CD4-positive, alpha-beta T cell (primary cell): Measurements from ENCODE around the gene MS4A15. TPM values are rescaled to one million over a fixed set of nuclear protein-coding genes. Genes with fewer than 3 reads are reported as not detected.
"Not testable (repeated sequence)": the region's sequence is repeated elsewhere in the genome, so short reads cannot be mapped to it uniquely, and the experiment has no call there.

Experiments
- ATAC-seq: fragments of 200-7000 bp; cut with Tn5 transposase; one replicate; pipeline ENCODE4 v1.10.0; 2022; ENCODE audit warnings: mild to moderate bottlenecking; ENCODE audit not compliant: poor library complexity
- CTCF ChIA-PET: fragments of 350-600 bp; sonication (Branson Sonifier 250); formaldehyde crosslinking; loops from one replicate; lab custom pipeline; 2021; ENCODE audit warnings: antibody characterized with exemption, inconsistent platforms; lab: Charles Lee
- POLR2A ChIA-PET: fragments of 350-600 bp; sonication (Branson Sonifier 250); formaldehyde crosslinking; loops from one replicate; lab custom pipeline; 2021; ENCODE audit warnings: antibody characterized with exemption, inconsistent platforms; lab: Charles Lee
- DNase-seq, 14 experiments: peaks; one replicate each; pipeline ENCODE4 v3.0.0-alpha.2; 2013 to 2020; ENCODE audit warnings: mixed read lengths in 2 of 14
- H3K27ac ChIP-seq, 2 donors: one replicate each; pipeline versions ENCODE4 v1.5.1 to v1.7.0; 2013; ENCODE audit warnings: low read length in 2 of 2, low read depth in 1 of 2, mild to moderate bottlenecking in 1 of 2
- H3K27me3 ChIP-seq, 2 experiments: 1 replicate in 1 of 2; 2 replicates in 1 of 2; pipeline versions ENCODE4 v1.6.1 to v1.7.0; 2013; ENCODE audit warnings: low read length in 2 of 2, control low read depth in 1 of 2, mild to moderate bottlenecking in 1 of 2, moderate library complexity in 1 of 2; ENCODE audit not compliant: insufficient read depth in 2 of 2, control insufficient read depth in 1 of 2
- H3K36me3 ChIP-seq: one replicate; pipeline ENCODE4 v1.6.1; 2013; ENCODE audit warnings: low read length, control low read depth; ENCODE audit not compliant: insufficient read depth
- H3K4me1 ChIP-seq: one replicate; pipeline ENCODE4 v1.6.1; 2013; ENCODE audit warnings: low read length, control low read depth; ENCODE audit not compliant: insufficient read depth
- H3K4me3 ChIP-seq: one replicate; pipeline ENCODE4 v1.5.1; 2013; ENCODE audit warnings: mild to moderate bottlenecking, low read length, moderate library complexity
- H3K9me3 ChIP-seq, 2 experiments: 1 replicate in 1 of 2; 2 replicates in 1 of 2; pipeline versions ENCODE4 v1.6.1 to v1.7.0; 2013; ENCODE audit warnings: low read length in 2 of 2, mild to moderate bottlenecking in 2 of 2, control low read depth in 1 of 2, moderate library complexity in 1 of 2; ENCODE audit not compliant: control insufficient read depth in 1 of 2, insufficient read depth in 1 of 2
- H3K27ac Mint-ChIP-seq: one replicate; pipeline ENCODE4 v1.8.0; 2020; ENCODE audit warnings: mixed read lengths
- H3K27me3 Mint-ChIP-seq: one replicate; pipeline ENCODE4 v1.8.0; 2021; ENCODE audit warnings: mixed read lengths
- H3K36me3 Mint-ChIP-seq: one replicate; pipeline ENCODE4 v1.8.0; 2021; ENCODE audit warnings: low read depth, mixed read lengths
- H3K4me1 Mint-ChIP-seq: one replicate; pipeline ENCODE4 v1.8.0; 2021; ENCODE audit warnings: low read depth, mixed read lengths
- H3K4me3 Mint-ChIP-seq: one replicate; pipeline ENCODE4 v1.8.0; 2020; ENCODE audit warnings: mild to moderate bottlenecking, mixed read lengths
- H3K9me3 Mint-ChIP-seq: one replicate; pipeline ENCODE4 v1.8.0; 2020; ENCODE audit warnings: mixed read lengths
- intact Hi-C, 2 experiments: fragments of 100-400 bp; cut with DNase I in 1 of 2; cut with micrococcal nuclease in 1 of 2; formaldehyde crosslinking; loops; one replicate each; pipeline versions ENCODE4 v1.15.1 to v1.9.0; 2023 to 2025; cut with DNase I, micrococcal nuclease
- total RNA-seq, 174 experiments: library from RNA in 2 of 174; stranded (reverse) in 2 of 174; gene quantifications; one replicate each; pipeline ENCODE4 v1.2.3 and lab custom pipeline; 2021 to 2026
- TF ChIP-seq, protein P1 (sequence below): fragments of 200-600 bp; IDR thresholded peaks from one replicate; pipeline ENCODE4 v1.8.0; 2022; ENCODE audit warnings: antibody characterized with exemption, mild to moderate bottlenecking

Gene MS4A15
- total RNA-seq, 2 experiments from 2014 or later: not detected

DNA sequence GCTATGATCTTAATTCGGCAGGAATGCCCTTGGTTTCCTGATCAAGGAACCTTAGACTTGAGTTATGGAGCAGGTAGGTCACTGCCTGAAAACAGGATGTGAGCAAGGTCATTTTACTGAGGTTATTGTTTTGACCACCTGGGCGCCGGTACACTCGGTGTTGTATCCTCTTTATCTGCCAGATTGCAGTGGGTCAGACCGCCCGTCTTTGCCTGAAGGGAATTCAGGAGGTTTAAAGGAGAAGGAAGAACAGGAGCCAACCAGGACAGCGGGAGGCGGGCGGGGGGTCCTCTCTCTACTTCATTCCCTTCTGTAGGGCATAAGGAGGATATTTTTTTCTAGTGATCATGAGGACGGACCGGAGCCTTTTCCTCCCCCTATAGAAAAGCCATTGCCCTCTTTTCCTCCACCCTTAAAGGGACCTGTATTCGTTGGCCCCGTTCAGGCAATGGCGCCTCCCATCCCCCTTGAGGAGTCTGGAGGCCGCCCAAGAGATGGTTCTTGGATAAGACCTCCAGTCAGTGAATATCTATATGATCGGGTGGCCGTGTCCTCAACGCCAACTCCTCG lies 649 bp downstream of the MS4A15 start:
- Histone ChIP-seq H3K27me3 (peaks cover 7 to 27% of the 10 kb centered on the region in 2 experiments), H3K27ac (no peak overlapping the region), H3K9me3 (no peaks in the 10 kb centered on the region), H3K4me1 (no peaks in the 10 kb centered on the region), H3K36me3 (no peaks in the 10 kb centered on the region), H3K4me3 (no peak overlapping the region)
- Mint-ChIP-seq H3K27me3 (peaks cover 63% of the 10 kb centered on the region), H3K4me3 (no peak overlapping the region), H3K9me3 (no peaks in the 10 kb centered on the region), H3K27ac (no peak overlapping the region), H3K4me1 (no peaks in the 10 kb centered on the region), H3K36me3 (no peaks in the 10 kb centered on the region)
- POLR2A ChIA-PET: no interaction called here
- ATAC-seq: no peak
- CTCF ChIA-PET: interaction anchor here (0.8 kb wide), 1 partner anchor 18 kb away, joined by 3 read pairs; no protein-coding TSS in a partner anchor
- peak in 1 of 14 experiments; percentile 21 for DNase-seq
- intact Hi-C loops: no loop called here
- TF ChIP-seq, protein P1, sequence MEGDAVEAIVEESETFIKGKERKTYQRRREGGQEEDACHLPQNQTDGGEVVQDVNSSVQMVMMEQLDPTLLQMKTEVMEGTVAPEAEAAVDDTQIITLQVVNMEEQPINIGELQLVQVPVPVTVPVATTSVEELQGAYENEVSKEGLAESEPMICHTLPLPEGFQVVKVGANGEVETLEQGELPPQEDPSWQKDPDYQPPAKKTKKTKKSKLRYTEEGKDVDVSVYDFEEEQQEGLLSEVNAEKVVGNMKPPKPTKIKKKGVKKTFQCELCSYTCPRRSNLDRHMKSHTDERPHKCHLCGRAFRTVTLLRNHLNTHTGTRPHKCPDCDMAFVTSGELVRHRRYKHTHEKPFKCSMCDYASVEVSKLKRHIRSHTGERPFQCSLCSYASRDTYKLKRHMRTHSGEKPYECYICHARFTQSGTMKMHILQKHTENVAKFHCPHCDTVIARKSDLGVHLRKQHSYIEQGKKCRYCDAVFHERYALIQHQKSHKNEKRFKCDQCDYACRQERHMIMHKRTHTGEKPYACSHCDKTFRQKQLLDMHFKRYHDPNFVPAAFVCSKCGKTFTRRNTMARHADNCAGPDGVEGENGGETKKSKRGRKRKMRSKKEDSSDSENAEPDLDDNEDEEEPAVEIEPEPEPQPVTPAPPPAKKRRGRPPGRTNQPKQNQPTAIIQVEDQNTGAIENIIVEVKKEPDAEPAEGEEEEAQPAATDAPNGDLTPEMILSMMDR: no peak

DNA sequence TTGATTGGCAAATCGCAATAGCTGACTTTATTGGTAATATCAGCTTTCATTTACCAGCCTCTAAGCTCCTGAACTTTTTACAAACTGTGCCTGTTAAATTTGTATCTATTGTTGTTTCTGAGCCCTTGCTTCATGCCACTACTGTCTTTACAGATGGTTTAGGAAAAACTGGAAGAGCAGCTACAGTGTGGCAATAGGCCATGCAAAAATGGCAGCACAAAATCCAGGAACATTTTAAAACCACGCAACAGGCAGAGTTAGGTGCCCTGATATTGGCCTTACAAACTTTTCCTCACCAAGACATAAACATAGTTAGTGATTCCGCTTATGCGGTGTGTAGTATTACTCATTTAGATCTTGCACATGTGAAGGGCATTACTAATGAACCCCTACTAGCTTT lies 2.0 kb downstream of the MS4A15 start:
- H3K9me3 ChIP-seq, intact Hi-C loops, H3K4me3 Mint-ChIP-seq, DNase-seq, H3K4me1 Mint-ChIP-seq, ATAC-seq, H3K9me3 Mint-ChIP-seq, H3K4me1 ChIP-seq, H3K36me3 ChIP-seq, H3K4me3 ChIP-seq, H3K36me3 Mint-ChIP-seq, H3K27ac Mint-ChIP-seq, H3K27ac ChIP-seq, POLR2A ChIA-PET, CTCF ChIA-PET: not testable (repeated sequence)
- peaks cover 2 to 23% of the 10 kb centered on the region in 2 experiments for H3K27me3 ChIP-seq
- H3K27me3 Mint-ChIP-seq: peaks cover 63% of the 10 kb centered on the region

- H3K4me3 Mint-ChIP-seq, H3K9me3 ChIP-seq, H3K9me3 Mint-ChIP-seq, ATAC-seq, H3K4me1 ChIP-seq, H3K36me3 ChIP-seq, H3K4me1 Mint-ChIP-seq, H3K27ac Mint-ChIP-seq, POLR2A ChIA-PET, H3K36me3 Mint-ChIP-seq, H3K4me3 ChIP-seq, H3K27ac ChIP-seq, CTCF ChIA-PET, intact Hi-C loops: not testable (repeated sequence)
- H3K27me3 Mint-ChIP-seq: peaks cover 73% of the 10 kb centered on the region
- DNase-seq: peak in 1 of 14 experiments; percentile 11
- H3K27me3 ChIP-seq: peaks cover 2 to 23% of the 10 kb centered on the region in 2 experiments
Observed at GRCh38 chr11:60759438-60760225, 3.0 kb downstream of the MS4A15 start.

DNA sequence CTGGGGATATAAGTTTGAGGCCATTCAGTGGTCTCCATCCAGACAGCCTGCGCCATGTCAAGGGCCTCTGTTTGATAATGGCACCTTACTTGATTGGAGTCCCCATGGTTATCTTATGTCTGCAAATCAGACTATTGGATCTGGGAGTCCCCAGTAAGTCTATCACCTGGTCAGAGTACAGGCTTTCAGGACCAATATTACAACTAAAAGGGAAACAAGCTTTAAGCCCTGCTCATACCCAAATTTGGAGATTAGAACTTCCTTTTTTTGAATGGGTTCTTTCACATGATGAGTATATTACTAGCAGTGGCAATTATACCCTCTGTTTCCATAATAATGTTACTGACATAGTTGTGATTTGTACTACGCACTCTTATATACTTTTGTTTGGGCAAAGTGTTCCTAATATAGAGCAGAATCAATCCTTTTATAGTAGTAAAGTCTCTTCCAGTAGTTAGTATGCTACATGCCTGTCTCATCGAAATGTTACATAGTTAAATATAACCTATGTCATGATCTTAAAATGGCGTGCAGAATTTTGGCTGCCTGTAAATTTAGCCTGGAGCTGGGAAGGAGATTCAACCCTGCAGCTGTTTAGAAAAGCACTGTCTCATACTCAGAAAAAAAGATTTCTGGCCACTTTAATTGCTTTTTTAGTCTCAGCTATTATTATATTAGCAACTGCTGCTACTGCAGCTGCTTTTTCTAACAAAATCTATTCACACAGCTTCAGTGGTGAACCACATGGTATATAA lies 4.9 kb downstream of the MS4A15 start:
- TF ChIP-seq, protein P1: no peak
- Histone ChIP-seq H3K36me3 (no peaks in the 10 kb centered on the region), H3K9me3 (no peaks in the 10 kb centered on the region), H3K27me3 (peaks cover 4 to 20% of the 10 kb centered on the region in 2 experiments), H3K4me1 (no peaks in the 10 kb centered on the region), H3K27ac (no peak overlapping the region), H3K4me3 (no peak overlapping the region)
- Mint-ChIP-seq H3K36me3 (no peaks in the 10 kb centered on the region), H3K27me3 (peaks cover 77% of the 10 kb centered on the region), H3K27ac (no peak overlapping the region), H3K4me3 (no peak overlapping the region), H3K4me1 (no peaks in the 10 kb centered on the region), H3K9me3 (no peaks in the 10 kb centered on the region)
- intact Hi-C loops: no loop called here
- DNase-seq: no peak
- ChIA-PET CTCF (no interaction called here), POLR2A (no interaction called here)
- no peak for ATAC-seq
